ENCODE results near the gene MAX. TPM values are rescaled to one million over a fixed set of nuclear protein-coding genes. Genes with fewer than 3 reads are reported as not detected.

MAX gene
- total RNA-seq, 1 donor from 2014 or later: 83.2 TPM

- Mint-ChIP-seq H3K27ac (no peak overlapping the region), H3K4me1 (no peaks in the 10 kb centered on the region), H3K27me3 (ENCODE audit: low read depth) (no peaks in the 10 kb centered on the region), H3K36me3 (peaks cover 39% of the 10 kb centered on the region), H3K4me3 (no peak overlapping the region), H3K9me3 (no peaks in the 10 kb centered on the region)
- no peak for TF ChIP-seq CTCF (IDR thresholded peaks at IDR 0.05; ENCODE audit: unreplicated experiment)
- no peak for DNase-seq (ENCODE audit: low spot score in 2 of 2, unreplicated experiment in 2 of 2)
Observed at GRCh38 chr14:65028937-65029336, 73.4 kb downstream of the MAX start.

- TF ChIP-seq CTCF (IDR thresholded peaks at IDR 0.05; ENCODE audit: unreplicated experiment): no peak
- Mint-ChIP-seq H3K4me3 (no peak overlapping the region), H3K27me3 (ENCODE audit: low read depth) (no peaks in the 10 kb centered on the region), H3K4me1 (no peaks in the 10 kb centered on the region), H3K36me3 (peaks cover 30% of the 10 kb centered on the region), H3K27ac (no peak overlapping the region), H3K9me3 (no peaks in the 10 kb centered on the region)
- DNase-seq (ENCODE audit: low spot score in 2 of 2, unreplicated experiment in 2 of 2): no peak
Observed at GRCh38 chr14:65027127-65027799, 75.1 kb downstream of the MAX start.

GRCh38 chr14:65026526-65026925, 75.8 kb downstream of the MAX start:
- Mint-ChIP-seq H3K27me3 (ENCODE audit: low read depth) (no peaks in the 10 kb centered on the region), H3K27ac (no peak overlapping the region), H3K4me1 (no peaks in the 10 kb centered on the region), H3K36me3 (peaks cover 25% of the 10 kb centered on the region), H3K4me3 (no peak overlapping the region), H3K9me3 (no peaks in the 10 kb centered on the region)
- TF ChIP-seq CTCF (IDR thresholded peaks at IDR 0.05; ENCODE audit: unreplicated experiment): no peak
- DNase-seq (ENCODE audit: low spot score in 2 of 2, unreplicated experiment in 2 of 2): no peak

- Mint-ChIP-seq H3K27me3 (ENCODE audit: low read depth) (no peaks in the 10 kb centered on the region), H3K9me3 (no peaks in the 10 kb centered on the region), H3K27ac (no peak overlapping the region), H3K4me1 (no peaks in the 10 kb centered on the region), H3K4me3 (no peak overlapping the region), H3K36me3 (peaks cover 23% of the 10 kb centered on the region)
- no peak for DNase-seq (ENCODE audit: low spot score in 2 of 2, unreplicated experiment in 2 of 2)
- TF ChIP-seq CTCF (IDR thresholded peaks at IDR 0.05; ENCODE audit: unreplicated experiment): no peak
Observed at GRCh38 chr14:65025818-65026217, 76.5 kb downstream of the MAX start.

Small RNA genes lying within 50 kb of the gene (microRNA-seq; reads per million reads assigned to microRNA genes)
- 1.8 reads per million for gene MIR4706

Other genes starting within 250 kb of the MAX start
- 8.1 to 9.0 TPM (median 8.9 TPM) in 3 replicates for gene SPTB, start 222.6 kb downstream of the MAX start, total RNA-seq
- gene CHURC1, start 188.1 kb downstream of the MAX start, total RNA-seq: 43.5 to 45.8 TPM (median 45.1 TPM) in 3 replicates
- gene GPX2, start 159.8 kb downstream of the MAX start, total RNA-seq: 0.58 to 0.63 TPM (median 0.61 TPM) in 3 replicates
- 23.1 to 25.0 TPM (median 24.5 TPM) in 3 replicates for gene RAB15, start 130.2 kb downstream of the MAX start, total RNA-seq
- 37.5 to 47.6 TPM (median 45.7 TPM) in 3 replicates for gene FNTB, start 115.6 kb downstream of the MAX start, total RNA-seq

All from mesothelial cell of epicardium (in vitro differentiated cells).